Measurements from ENCODE around the gene DBI. TPM values are rescaled to one million over a fixed set of nuclear protein-coding genes. Genes with fewer than 3 reads are reported as not detected.

The DBI gene
- total and polyA plus RNA-seq, 2 of the 8 experiments (the other 6 are each of a cell fraction or from before 2014, with no cell fraction given) = 180 to 212 TPM

DNA sequence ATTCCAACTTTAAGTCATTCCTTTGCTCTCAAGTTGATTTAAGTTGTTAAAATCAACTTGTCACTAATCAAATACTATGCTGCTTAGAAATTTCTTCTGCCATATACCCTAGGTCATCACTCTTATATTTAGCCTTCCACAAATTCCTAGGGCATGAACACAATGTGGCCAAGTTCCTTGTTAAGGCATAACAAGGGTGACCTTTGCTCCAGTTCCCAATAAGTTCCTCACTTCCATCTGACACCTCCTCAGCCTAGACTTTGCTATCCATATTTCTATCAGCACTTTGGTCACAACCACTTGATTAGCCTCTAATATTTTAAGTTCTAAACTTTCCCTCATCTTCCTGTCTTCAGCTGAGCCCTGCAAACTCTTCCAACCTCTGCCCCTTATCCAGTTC lies 55.0 kb downstream of the DBI start (continued):
- TF ChIP-seq, protein P1, sequence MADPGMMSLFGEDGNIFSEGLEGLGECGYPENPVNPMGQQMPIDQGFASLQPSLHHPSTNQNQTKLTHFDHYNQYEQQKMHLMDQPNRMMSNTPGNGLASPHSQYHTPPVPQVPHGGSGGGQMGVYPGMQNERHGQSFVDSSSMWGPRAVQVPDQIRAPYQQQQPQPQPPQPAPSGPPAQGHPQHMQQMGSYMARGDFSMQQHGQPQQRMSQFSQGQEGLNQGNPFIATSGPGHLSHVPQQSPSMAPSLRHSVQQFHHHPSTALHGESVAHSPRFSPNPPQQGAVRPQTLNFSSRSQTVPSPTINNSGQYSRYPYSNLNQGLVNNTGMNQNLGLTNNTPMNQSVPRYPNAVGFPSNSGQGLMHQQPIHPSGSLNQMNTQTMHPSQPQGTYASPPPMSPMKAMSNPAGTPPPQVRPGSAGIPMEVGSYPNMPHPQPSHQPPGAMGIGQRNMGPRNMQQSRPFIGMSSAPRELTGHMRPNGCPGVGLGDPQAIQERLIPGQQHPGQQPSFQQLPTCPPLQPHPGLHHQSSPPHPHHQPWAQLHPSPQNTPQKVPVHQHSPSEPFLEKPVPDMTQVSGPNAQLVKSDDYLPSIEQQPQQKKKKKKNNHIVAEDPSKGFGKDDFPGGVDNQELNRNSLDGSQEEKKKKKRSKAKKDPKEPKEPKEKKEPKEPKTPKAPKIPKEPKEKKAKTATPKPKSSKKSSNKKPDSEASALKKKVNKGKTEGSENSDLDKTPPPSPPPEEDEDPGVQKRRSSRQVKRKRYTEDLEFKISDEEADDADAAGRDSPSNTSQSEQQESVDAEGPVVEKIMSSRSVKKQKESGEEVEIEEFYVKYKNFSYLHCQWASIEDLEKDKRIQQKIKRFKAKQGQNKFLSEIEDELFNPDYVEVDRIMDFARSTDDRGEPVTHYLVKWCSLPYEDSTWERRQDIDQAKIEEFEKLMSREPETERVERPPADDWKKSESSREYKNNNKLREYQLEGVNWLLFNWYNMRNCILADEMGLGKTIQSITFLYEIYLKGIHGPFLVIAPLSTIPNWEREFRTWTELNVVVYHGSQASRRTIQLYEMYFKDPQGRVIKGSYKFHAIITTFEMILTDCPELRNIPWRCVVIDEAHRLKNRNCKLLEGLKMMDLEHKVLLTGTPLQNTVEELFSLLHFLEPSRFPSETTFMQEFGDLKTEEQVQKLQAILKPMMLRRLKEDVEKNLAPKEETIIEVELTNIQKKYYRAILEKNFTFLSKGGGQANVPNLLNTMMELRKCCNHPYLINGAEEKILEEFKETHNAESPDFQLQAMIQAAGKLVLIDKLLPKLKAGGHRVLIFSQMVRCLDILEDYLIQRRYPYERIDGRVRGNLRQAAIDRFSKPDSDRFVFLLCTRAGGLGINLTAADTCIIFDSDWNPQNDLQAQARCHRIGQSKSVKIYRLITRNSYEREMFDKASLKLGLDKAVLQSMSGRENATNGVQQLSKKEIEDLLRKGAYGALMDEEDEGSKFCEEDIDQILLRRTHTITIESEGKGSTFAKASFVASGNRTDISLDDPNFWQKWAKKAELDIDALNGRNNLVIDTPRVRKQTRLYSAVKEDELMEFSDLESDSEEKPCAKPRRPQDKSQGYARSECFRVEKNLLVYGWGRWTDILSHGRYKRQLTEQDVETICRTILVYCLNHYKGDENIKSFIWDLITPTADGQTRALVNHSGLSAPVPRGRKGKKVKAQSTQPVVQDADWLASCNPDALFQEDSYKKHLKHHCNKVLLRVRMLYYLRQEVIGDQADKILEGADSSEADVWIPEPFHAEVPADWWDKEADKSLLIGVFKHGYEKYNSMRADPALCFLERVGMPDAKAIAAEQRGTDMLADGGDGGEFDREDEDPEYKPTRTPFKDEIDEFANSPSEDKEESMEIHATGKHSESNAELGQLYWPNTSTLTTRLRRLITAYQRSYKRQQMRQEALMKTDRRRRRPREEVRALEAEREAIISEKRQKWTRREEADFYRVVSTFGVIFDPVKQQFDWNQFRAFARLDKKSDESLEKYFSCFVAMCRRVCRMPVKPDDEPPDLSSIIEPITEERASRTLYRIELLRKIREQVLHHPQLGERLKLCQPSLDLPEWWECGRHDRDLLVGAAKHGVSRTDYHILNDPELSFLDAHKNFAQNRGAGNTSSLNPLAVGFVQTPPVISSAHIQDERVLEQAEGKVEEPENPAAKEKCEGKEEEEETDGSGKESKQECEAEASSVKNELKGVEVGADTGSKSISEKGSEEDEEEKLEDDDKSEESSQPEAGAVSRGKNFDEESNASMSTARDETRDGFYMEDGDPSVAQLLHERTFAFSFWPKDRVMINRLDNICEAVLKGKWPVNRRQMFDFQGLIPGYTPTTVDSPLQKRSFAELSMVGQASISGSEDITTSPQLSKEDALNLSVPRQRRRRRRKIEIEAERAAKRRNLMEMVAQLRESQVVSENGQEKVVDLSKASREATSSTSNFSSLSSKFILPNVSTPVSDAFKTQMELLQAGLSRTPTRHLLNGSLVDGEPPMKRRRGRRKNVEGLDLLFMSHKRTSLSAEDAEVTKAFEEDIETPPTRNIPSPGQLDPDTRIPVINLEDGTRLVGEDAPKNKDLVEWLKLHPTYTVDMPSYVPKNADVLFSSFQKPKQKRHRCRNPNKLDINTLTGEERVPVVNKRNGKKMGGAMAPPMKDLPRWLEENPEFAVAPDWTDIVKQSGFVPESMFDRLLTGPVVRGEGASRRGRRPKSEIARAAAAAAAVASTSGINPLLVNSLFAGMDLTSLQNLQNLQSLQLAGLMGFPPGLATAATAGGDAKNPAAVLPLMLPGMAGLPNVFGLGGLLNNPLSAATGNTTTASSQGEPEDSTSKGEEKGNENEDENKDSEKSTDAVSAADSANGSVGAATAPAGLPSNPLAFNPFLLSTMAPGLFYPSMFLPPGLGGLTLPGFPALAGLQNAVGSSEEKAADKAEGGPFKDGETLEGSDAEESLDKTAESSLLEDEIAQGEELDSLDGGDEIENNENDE (IDR thresholded peaks at IDR 0.05; ENCODE audit: insufficient replicate concordance, low read length) = no peak
- TF ChIP-seq EP300 (IDR thresholded peaks at IDR 0.05; ENCODE audit: borderline replicate concordance in 1 of 2, low read depth in 2 of 2, low read length in 2 of 2) (no peak), E2F6 (IDR thresholded peaks at IDR 0.05) (no peak), CTBP2 (IDR thresholded peaks at IDR 0.05; ENCODE audit: borderline replicate concordance, insufficient read depth, insufficient read length, low read length) (no peak), TAF1 (IDR thresholded peaks at IDR 0.05; ENCODE audit: low read depth, low read length) (no peak), ZNF274 (IDR thresholded peaks at IDR 0.05; ENCODE audit: borderline replicate concordance, extremely low read depth, low read length) (no peak)
